Liver (tissue), 3 donors: ENCODE measurements around the gene ATOH7.

Experiments
- ATF3 ChIP-seq: IDR thresholded peaks from 2 replicates; pipeline ENCODE4 v1.6.1; 2016; ENCODE audit warnings: antibody characterized with exemption
- CTCF ChIP-seq: fragments of 150-350 bp; IDR thresholded peaks from 2 replicates; pipeline ENCODE4 v1.5.1; 2017; ENCODE audit warnings: improper control_type of control experiment, low read depth, low read length; ENCODE audit not compliant: missing input control
- FOXA2 ChIP-seq: IDR thresholded peaks from 2 replicates; pipeline ENCODE4 v1.6.1; 2016; ENCODE audit warnings: antibody characterized with exemption
- SP1 ChIP-seq: IDR thresholded peaks from 2 replicates; pipeline ENCODE4 v1.6.1; 2018; ENCODE audit warnings: antibody characterized with exemption, mild to moderate bottlenecking
- donor health status: healthy.
- donor health status: healthy.

GRCh38 chr10:68211669-68212068 lies 20.2 kb downstream of the ATOH7 start:
- TF ChIP-seq ATF3 (no peak), CTCF (no peak), FOXA2 (no peak), SP1 (no peak)
